ENCODE results near the gene MORC4.

The MORC4 gene

GRCh38 chrX:106950381-106950780 is 49.6 kb downstream of the MORC4 start:
- no peaks in the 10 kb centered on the region for H3K4me1 Mint-ChIP-seq
- no peak overlapping the region for H3K4me3 Mint-ChIP-seq
- H3K9me3 Mint-ChIP-seq, result no peaks in the 10 kb centered on the region
- H3K36me3 Mint-ChIP-seq (ENCODE audit: insufficient read depth), result peaks cover 2% of the 10 kb centered on the region
- H3K27ac Mint-ChIP-seq (ENCODE audit: low read depth), result no peak overlapping the region
- ATAC-seq (replicated peaks; ENCODE audit: extremely low read depth, poor library complexity, severe bottlenecking), result no peak
- no peaks in the 10 kb centered on the region for H3K27me3 Mint-ChIP-seq
- DNase-seq (ENCODE audit: low spot score in 2 of 2), result no peak

- Mint-ChIP-seq H3K4me3 (no peak overlapping the region), H3K9me3 (no peaks in the 10 kb centered on the region), H3K36me3 (ENCODE audit: insufficient read depth) (peaks cover 2% of the 10 kb centered on the region), H3K27ac (ENCODE audit: low read depth) (peak overlapping the region; percentile 42), H3K27me3 (no peaks in the 10 kb centered on the region), H3K4me1 (no peaks in the 10 kb centered on the region)
- ATAC-seq (replicated peaks; ENCODE audit: extremely low read depth, poor library complexity, severe bottlenecking), result no peak
- no peak for DNase-seq (ENCODE audit: low spot score in 2 of 2)
These were observed 50.6 kb downstream of the MORC4 start for GRCh38 chrX:106949366-106949765.

GRCh38 chrX:106948641-106949040 is 51.4 kb downstream of the MORC4 start:
- Mint-ChIP-seq H3K9me3 (no peaks in the 10 kb centered on the region), H3K4me1 (no peaks in the 10 kb centered on the region), H3K4me3 (no peak overlapping the region), H3K27ac (ENCODE audit: low read depth) (peak overlapping the region; percentile 42), H3K36me3 (ENCODE audit: insufficient read depth) (peaks cover 2% of the 10 kb centered on the region), H3K27me3 (no peaks in the 10 kb centered on the region)
- DNase-seq (ENCODE audit: low spot score in 2 of 2), result no peak
- ATAC-seq (replicated peaks; ENCODE audit: extremely low read depth, poor library complexity, severe bottlenecking), result no peak

DNA sequence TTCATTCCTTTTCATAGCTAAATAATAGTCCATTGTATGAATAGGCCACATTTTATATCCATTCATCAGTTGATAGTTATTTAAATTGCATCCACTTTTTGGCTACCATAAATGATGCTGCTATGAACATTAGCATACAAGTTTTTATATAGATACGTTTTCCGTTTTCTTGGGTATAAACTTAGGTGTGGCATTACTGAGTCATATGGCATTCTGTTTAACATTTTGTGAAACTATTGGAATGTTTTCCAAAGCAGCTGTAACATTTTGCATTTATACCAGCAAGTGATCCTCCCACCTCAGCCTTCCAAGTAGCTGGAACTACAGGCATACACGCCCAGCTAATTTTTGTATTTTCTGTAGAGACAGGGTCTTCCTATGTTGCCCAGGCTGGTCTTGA is 53.5 kb downstream of the MORC4 start:
- Mint-ChIP-seq H3K9me3 (no peaks in the 10 kb centered on the region), H3K4me1 (no peaks in the 10 kb centered on the region), H3K27me3 (no peaks in the 10 kb centered on the region), H3K27ac (ENCODE audit: low read depth) (no peak overlapping the region), H3K4me3 (no peak overlapping the region), H3K36me3 (ENCODE audit: insufficient read depth) (peaks cover 2% of the 10 kb centered on the region)
- DNase-seq (ENCODE audit: low spot score in 2 of 2), result no peak
- ATAC-seq (replicated peaks; ENCODE audit: extremely low read depth, poor library complexity, severe bottlenecking), result no peak

GRCh38 chrX:106940068-106940467 is 59.9 kb downstream of the MORC4 start:
- Mint-ChIP-seq H3K4me1 (no peaks in the 10 kb centered on the region), H3K9me3 (no peaks in the 10 kb centered on the region), H3K27ac (ENCODE audit: low read depth) (no peak overlapping the region)

GRCh38 chrX:106939566-106939965 is 60.4 kb downstream of the MORC4 start:
- Mint-ChIP-seq H3K9me3 (no peaks in the 10 kb centered on the region), H3K4me3 (no peak overlapping the region), H3K27me3 (no peaks in the 10 kb centered on the region), H3K36me3 (ENCODE audit: insufficient read depth) (peaks cover 4% of the 10 kb centered on the region), H3K27ac (ENCODE audit: low read depth) (no peak overlapping the region), H3K4me1 (no peaks in the 10 kb centered on the region)
- no peak for ATAC-seq (replicated peaks; ENCODE audit: extremely low read depth, poor library complexity, severe bottlenecking)
- no peak for DNase-seq (ENCODE audit: low spot score in 2 of 2)

More at GRCh38 chrX:106940068-106940467, 59.9 kb downstream of the MORC4 start:
- Mint-ChIP-seq H3K4me3 (no peak overlapping the region), H3K27me3 (no peaks in the 10 kb centered on the region), H3K36me3 (ENCODE audit: insufficient read depth) (peaks cover 4% of the 10 kb centered on the region)
- no peak for ATAC-seq (replicated peaks; ENCODE audit: extremely low read depth, poor library complexity, severe bottlenecking)
- DNase-seq (ENCODE audit: low spot score in 2 of 2), result no peak

- no peaks in the 10 kb centered on the region for H3K9me3 Mint-ChIP-seq
- no peaks in the 10 kb centered on the region for H3K4me1 Mint-ChIP-seq
- H3K27me3 Mint-ChIP-seq, result no peaks in the 10 kb centered on the region
- no peak overlapping the region for H3K4me3 Mint-ChIP-seq
- peaks cover 4% of the 10 kb centered on the region for H3K36me3 Mint-ChIP-seq (ENCODE audit: insufficient read depth)
- ATAC-seq (replicated peaks; ENCODE audit: extremely low read depth, poor library complexity, severe bottlenecking) (no peak), DNase-seq (ENCODE audit: low spot score in 2 of 2) (no peak)
- H3K27ac Mint-ChIP-seq (ENCODE audit: low read depth), result no peak overlapping the region
These were observed 63.8 kb downstream of the MORC4 start for GRCh38 chrX:106936246-106936645.

GRCh38 chrX:106935175-106935574 is 64.8 kb downstream of the MORC4 start:
- DNase-seq (ENCODE audit: low spot score in 2 of 2) (no peak), ATAC-seq (replicated peaks; ENCODE audit: extremely low read depth, poor library complexity, severe bottlenecking) (no peak)
- no peaks in the 10 kb centered on the region for H3K27me3 Mint-ChIP-seq
- H3K36me3 Mint-ChIP-seq (ENCODE audit: insufficient read depth), result no peaks in the 10 kb centered on the region
- H3K27ac Mint-ChIP-seq (ENCODE audit: low read depth), result no peak overlapping the region
- H3K4me3 Mint-ChIP-seq, result no peak overlapping the region
- H3K4me1 Mint-ChIP-seq, result no peaks in the 10 kb centered on the region
- no peaks in the 10 kb centered on the region for H3K9me3 Mint-ChIP-seq

DNA sequence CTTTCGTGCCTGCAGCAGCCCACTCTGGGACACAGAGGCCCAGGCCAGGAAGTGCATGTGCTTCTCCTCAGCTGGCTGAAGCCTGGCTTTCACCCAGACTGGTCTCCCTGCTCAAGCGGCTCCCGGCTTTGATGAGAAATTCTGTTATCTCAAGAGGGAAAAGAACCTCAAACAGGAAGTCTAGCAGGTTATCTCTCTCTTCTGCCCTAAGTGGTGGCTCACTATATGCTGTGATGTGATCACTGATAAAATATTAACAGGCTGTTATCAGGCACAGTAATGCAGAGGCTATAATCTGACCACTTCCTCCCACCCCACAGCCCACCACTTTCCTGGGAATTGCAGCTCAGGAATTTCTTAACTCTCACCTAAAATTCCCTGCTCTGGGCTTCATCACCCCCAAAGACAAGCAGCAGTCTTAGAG is 66.5 kb downstream of the MORC4 start:
- Mint-ChIP-seq H3K9me3 (no peaks in the 10 kb centered on the region), H3K4me3 (no peak overlapping the region), H3K4me1 (no peaks in the 10 kb centered on the region), H3K27ac (ENCODE audit: low read depth) (no peak overlapping the region), H3K36me3 (ENCODE audit: insufficient read depth) (no peaks in the 10 kb centered on the region), H3K27me3 (no peaks in the 10 kb centered on the region)
- no peak for DNase-seq (ENCODE audit: low spot score in 2 of 2)
- no peak for ATAC-seq (replicated peaks; ENCODE audit: extremely low read depth, poor library complexity, severe bottlenecking)

DNA sequence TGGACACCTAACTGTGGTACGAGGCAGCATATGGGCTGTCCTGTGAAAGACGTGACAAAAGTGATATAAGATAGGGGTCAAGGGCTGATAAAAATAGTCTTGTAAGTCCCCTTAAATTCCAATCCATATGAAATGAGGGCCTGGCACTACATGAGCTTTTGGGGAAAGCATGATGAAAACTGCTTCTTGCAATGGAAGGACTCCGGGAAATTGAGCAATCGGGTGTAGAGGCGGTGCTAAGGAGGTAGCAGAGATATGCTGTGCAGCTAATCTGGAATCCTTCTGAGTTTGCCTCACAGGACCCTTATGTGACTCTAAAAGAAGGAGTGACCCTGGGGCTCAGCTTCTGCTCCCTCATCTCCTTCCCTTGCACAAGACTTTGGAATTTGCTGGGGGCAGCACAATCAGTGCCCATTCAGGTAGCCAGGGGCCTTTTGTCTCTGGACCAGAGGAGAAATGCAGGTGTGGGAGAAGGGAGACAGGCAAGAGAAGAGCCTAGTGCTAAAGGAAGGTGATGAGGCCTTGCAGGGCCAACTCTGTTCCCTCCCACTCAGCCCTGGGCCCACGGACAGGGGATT is 67.0 kb downstream of the MORC4 start:
- no peak overlapping the region for H3K4me3 Mint-ChIP-seq
- H3K4me1 Mint-ChIP-seq, result no peaks in the 10 kb centered on the region
- no peak overlapping the region for H3K27ac Mint-ChIP-seq (ENCODE audit: low read depth)
- DNase-seq (ENCODE audit: low spot score in 2 of 2) (no peak), ATAC-seq (replicated peaks; ENCODE audit: extremely low read depth, poor library complexity, severe bottlenecking) (no peak)
- H3K27me3 Mint-ChIP-seq, result no peaks in the 10 kb centered on the region
- H3K9me3 Mint-ChIP-seq, result no peaks in the 10 kb centered on the region
- H3K36me3 Mint-ChIP-seq (ENCODE audit: insufficient read depth), result no peaks in the 10 kb centered on the region

DNA sequence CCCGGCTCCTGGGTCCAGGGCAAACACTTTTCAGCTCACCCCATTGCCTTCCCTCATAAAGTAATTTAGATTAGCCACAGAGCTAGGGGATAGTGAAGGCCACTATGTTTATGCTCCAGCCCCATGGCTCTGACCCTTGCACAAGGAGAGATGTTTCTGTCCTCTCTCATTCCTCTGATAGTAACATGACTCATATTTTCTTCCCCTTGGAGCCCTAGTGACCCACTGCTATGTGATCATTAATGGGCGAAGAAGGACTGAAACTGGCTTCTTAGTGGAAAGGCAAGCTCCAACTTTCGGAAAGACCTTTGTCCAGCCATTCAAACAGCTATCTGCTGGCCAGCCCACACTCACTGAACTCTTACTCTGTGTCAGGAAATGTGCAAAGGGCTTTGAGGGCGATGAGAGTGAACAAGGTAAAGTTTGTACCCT is 67.5 kb downstream of the MORC4 start:
- no peaks in the 10 kb centered on the region for H3K9me3 Mint-ChIP-seq
- DNase-seq (ENCODE audit: low spot score in 2 of 2) (no peak), ATAC-seq (replicated peaks; ENCODE audit: extremely low read depth, poor library complexity, severe bottlenecking) (no peak)
- no peaks in the 10 kb centered on the region for H3K27me3 Mint-ChIP-seq
- no peak overlapping the region for H3K27ac Mint-ChIP-seq (ENCODE audit: low read depth)
- no peaks in the 10 kb centered on the region for H3K36me3 Mint-ChIP-seq (ENCODE audit: insufficient read depth)
- H3K4me1 Mint-ChIP-seq, result no peaks in the 10 kb centered on the region
- no peak overlapping the region for H3K4me3 Mint-ChIP-seq

DNA sequence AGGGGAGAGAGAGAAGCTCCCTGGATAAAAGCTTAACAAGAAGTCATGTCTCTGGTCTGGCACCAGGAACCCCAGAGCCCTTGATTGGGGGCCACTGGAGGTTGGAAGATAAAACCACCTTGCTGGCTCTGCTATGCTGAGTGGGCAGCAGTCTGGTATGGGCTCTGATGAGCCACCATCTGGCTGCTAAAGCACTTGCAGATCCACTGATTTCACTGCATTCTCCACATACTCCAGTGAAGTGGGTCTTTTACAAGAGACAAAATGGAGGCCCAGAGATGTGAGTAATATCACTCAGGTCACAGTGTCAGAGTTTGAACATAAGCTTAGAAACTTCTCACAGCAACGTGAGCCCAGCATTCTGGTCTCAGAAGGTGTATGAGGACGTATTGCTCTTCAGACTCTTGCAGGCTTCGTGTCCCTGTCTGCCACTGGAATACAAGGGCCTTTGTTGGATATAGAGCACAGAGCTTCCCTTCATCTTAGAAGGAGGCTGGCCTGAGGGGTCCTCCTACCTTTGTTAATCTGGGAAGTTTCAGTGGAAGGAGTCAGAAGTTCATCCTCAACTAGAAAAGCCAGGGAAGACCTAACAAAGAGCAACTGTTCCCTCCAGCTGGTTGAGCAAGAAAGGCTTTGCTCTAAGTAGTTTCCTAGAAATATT is 68.1 kb downstream of the MORC4 start:
- Mint-ChIP-seq H3K4me3 (no peak overlapping the region), H3K9me3 (no peaks in the 10 kb centered on the region), H3K27me3 (no peaks in the 10 kb centered on the region), H3K36me3 (ENCODE audit: insufficient read depth) (no peaks in the 10 kb centered on the region), H3K27ac (ENCODE audit: low read depth) (no peak overlapping the region), H3K4me1 (no peaks in the 10 kb centered on the region)
- ATAC-seq (replicated peaks; ENCODE audit: extremely low read depth, poor library complexity, severe bottlenecking) (no peak), DNase-seq (ENCODE audit: low spot score in 2 of 2) (no peak)

DNA sequence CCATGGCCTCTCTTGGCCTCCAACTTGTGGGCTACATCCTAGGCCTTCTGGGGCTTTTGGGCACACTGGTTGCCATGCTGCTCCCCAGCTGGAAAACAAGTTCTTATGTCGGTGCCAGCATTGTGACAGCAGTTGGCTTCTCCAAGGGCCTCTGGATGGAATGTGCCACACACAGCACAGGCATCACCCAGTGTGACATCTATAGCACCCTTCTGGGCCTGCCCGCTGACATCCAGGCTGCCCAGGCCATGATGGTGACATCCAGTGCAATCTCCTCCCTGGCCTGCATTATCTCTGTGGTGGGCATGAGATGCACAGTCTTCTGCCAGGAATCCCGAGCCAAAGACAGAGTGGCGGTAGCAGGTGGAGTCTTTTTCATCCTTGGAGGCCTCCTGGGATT is 71.8 kb downstream of the MORC4 start:
- Mint-ChIP-seq H3K27ac (ENCODE audit: low read depth) (no peak overlapping the region), H3K27me3 (no peaks in the 10 kb centered on the region), H3K4me1 (no peaks in the 10 kb centered on the region), H3K4me3 (no peak overlapping the region), H3K36me3 (ENCODE audit: insufficient read depth) (no peaks in the 10 kb centered on the region), H3K9me3 (no peaks in the 10 kb centered on the region)
- DNase-seq (ENCODE audit: low spot score in 2 of 2), result no peak
- no peak for ATAC-seq (replicated peaks; ENCODE audit: extremely low read depth, poor library complexity, severe bottlenecking)
